Breast epithelium (tissue), 4 donors: ENCODE results near the gene GPC6. TPM values are rescaled to one million over a fixed set of nuclear protein-coding genes. Genes with fewer than 3 reads are reported as not detected.

Experiments
- DNase-seq, 2 donors: peaks; one replicate each; pipeline ENCODE4 v3.0.0-alpha.2; 2019; ENCODE audit warnings: low spot score in 2 of 2
- H3K27ac ChIP-seq, 2 donors: fragments of 200-600 bp; sonication (generic) in 1 of 2; one replicate each; pipeline ENCODE4 v1.5.1; 2016 to 2019; ENCODE audit warnings: mild to moderate bottlenecking in 1 of 2
- H3K27me3 ChIP-seq, 2 donors: fragments of 200-600 bp; sonication (generic) in 1 of 2; one replicate each; pipeline versions ENCODE4 v1.5.1 to v1.6.0; 2017 to 2019; ENCODE audit warnings: control low read depth in 1 of 2, mild to moderate bottlenecking in 1 of 2
- H3K36me3 ChIP-seq: fragments of 200-600 bp; one replicate; pipeline ENCODE4 v1.5.1; 2019
- H3K4me1 ChIP-seq, 2 donors: fragments of 200-600 bp; sonication (generic); one replicate each; pipeline ENCODE4 v1.5.1; 2016 to 2019; ENCODE audit warnings: control low read depth in 1 of 2
- H3K4me3 ChIP-seq, 3 donors: fragments of 200-600 bp; sonication (generic); 1 replicate in 2 of 3; 2 replicates in 1 of 3; pipeline ENCODE4 v1.5.1; 2016 to 2019; ENCODE audit warnings: mild to moderate bottlenecking in 3 of 3, moderate library complexity in 2 of 3
- H3K9me3 ChIP-seq, 2 donors: fragments of 200-600 bp; sonication (generic) in 1 of 2; one replicate each; pipeline ENCODE4 v1.5.1; 2016 to 2019; ENCODE audit warnings: control low read depth in 1 of 2
- POLR2A ChIP-seq: fragments of 450-650 bp; IDR thresholded peaks from one replicate; pipeline ENCODE4 v1.6.1; 2016; ENCODE audit warnings: antibody characterized with exemption, mild to moderate bottlenecking, moderate library complexity
- POLR2AphosphoS5 ChIP-seq, 3 donors: sonication (generic); formaldehyde crosslinking; IDR thresholded peaks; one replicate each; pipeline ENCODE4 v1.6.1; 2017; ENCODE audit warnings: antibody characterized with exemption in 3 of 3
- intact Hi-C: fragments of 100-400 bp; cut with DNase I; formaldehyde crosslinking; loops from one replicate; pipeline ENCODE4 v1.15.1; 2023; ENCODE audit warnings: low total_unique reads
- total RNA-seq, 3 donors: library from RNA; depleted of rRNA; stranded (reverse); fragments of >200 nt; gene quantifications; one replicate each; pipeline ENCODE4 v1.1.0, GENCODE V29; 2016
- TF ChIP-seq, protein P1 (sequence below), 3 donors: fragments of 450-650 bp; IDR thresholded peaks; one replicate each; pipeline ENCODE4 v1.5.1; 2016 to 2017; ENCODE audit warnings: antibody characterized with exemption in 3 of 3, mild to moderate bottlenecking in 3 of 3, moderate library complexity in 3 of 3

Gene GPC6
- total RNA-seq, 3 donors from 2014 or later, result 3.5 to 44.0 (median 4.9) TPM

DNA sequence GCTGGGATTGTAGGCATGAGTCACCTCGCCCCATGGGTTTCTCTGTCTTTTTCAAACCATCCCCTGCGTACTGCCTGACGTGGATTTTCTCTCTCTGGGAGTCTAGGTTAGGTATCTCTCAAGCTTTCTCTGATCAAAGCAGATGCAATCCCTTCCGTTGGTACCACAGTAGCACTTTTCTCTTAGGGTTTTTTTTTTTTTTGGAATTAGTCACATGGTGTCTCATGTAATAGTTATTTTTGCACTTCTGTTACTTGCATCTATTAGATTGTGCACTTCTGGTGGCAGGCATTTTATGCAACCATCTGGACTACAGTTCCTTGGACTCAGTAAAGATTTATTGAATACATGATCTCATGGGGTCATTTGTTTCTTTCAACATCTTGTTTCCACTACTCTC, 72.1 kb downstream of the GPC6 start:
- Histone ChIP-seq H3K9me3 (no peaks in the 10 kb centered on the region), H3K27ac (no peak overlapping the region), H3K4me3 (no peak overlapping the region), H3K36me3 (no peaks in the 10 kb centered on the region), H3K27me3 (no peaks in the 10 kb centered on the region), H3K4me1 (no peaks in the 10 kb centered on the region)
- DNase-seq, result no peak
- no peak for TF ChIP-seq POLR2A
- TF ChIP-seq, protein P1, sequence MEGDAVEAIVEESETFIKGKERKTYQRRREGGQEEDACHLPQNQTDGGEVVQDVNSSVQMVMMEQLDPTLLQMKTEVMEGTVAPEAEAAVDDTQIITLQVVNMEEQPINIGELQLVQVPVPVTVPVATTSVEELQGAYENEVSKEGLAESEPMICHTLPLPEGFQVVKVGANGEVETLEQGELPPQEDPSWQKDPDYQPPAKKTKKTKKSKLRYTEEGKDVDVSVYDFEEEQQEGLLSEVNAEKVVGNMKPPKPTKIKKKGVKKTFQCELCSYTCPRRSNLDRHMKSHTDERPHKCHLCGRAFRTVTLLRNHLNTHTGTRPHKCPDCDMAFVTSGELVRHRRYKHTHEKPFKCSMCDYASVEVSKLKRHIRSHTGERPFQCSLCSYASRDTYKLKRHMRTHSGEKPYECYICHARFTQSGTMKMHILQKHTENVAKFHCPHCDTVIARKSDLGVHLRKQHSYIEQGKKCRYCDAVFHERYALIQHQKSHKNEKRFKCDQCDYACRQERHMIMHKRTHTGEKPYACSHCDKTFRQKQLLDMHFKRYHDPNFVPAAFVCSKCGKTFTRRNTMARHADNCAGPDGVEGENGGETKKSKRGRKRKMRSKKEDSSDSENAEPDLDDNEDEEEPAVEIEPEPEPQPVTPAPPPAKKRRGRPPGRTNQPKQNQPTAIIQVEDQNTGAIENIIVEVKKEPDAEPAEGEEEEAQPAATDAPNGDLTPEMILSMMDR (IDR thresholded peaks at IDR 0.05), result no peak
- TF ChIP-seq POLR2AphosphoS5 (IDR thresholded peaks at IDR 0.05), result no peak
- intact Hi-C loops, result no loop called here

DNA sequence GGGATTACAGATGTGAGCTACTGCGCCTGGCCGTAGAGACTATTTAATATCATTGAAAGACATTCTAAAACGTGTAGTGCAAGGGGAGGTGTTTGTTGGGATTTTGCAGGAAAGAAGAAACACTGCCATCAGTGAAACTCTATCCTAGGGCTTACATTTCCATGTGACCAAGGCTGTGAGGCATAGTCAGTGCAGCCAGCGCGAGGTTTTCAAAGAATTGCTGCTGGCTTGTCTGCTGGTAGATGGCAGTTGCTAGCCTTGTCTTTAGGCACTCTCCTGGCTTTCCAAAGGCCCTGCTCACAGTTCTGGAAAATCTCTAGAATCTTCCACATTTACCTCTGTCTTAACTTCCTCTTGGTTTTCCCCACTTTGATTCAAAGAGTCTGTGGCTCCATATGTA, 77.5 kb downstream of the GPC6 start:
- H3K9me3 ChIP-seq, result no peaks in the 10 kb centered on the region
- H3K4me1 ChIP-seq, result no peaks in the 10 kb centered on the region
- TF ChIP-seq POLR2AphosphoS5 (IDR thresholded peaks at IDR 0.05), result no peak
- TF ChIP-seq, protein P1 (IDR thresholded peaks at IDR 0.05), result no peak
- no peak for TF ChIP-seq POLR2A
- no peak for DNase-seq
- H3K27me3 ChIP-seq, result no peaks in the 10 kb centered on the region
- H3K27ac ChIP-seq, result no peak overlapping the region
- intact Hi-C loops, result no loop called here
- no peak overlapping the region for H3K4me3 ChIP-seq
- no peaks in the 10 kb centered on the region for H3K36me3 ChIP-seq

DNA sequence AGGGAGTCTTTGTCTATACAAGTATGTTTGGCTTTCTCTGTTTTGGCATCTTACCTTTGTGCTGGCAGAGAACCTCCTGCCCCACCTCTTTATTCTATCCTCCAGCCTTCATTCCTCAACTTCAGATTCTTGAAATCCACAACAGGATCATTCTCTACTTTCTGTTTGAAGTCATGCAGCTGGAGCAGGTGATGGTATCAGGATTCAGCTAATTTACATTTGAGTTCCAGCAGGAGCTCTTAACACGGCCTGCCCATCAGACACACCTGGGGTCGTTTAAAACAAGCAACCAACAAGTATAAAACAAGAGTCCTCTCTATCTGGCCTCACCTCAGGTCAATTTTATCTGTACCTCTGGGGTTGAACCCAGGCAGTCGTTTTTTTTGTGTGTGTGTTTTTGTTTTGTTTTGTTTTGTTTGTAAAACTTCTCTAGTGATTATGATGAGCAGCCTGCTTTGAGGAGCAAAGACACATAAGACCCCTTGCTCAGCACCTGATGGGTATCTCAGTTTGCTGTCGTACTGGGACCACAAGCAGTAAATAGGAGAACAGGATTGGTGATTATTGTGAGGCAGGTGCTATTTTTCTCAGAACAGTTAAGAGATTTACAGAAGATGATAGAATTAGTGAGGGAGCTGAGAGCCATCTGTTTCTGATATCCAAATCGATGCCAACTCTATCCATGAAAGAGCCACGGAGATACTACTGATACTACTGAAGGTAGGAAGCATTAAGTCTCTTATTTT, 78.4 kb downstream of the GPC6 start:
- TF ChIP-seq POLR2AphosphoS5 (IDR thresholded peaks at IDR 0.05) (no peak), POLR2A (no peak)
- TF ChIP-seq, protein P1 (IDR thresholded peaks at IDR 0.05), result no peak
- no peaks in the 10 kb centered on the region for H3K4me1 ChIP-seq
- no peaks in the 10 kb centered on the region for H3K36me3 ChIP-seq
- no peak for DNase-seq
- intact Hi-C loops, result no loop called here
- no peaks in the 10 kb centered on the region for H3K27me3 ChIP-seq
- H3K4me3 ChIP-seq, result no peak overlapping the region
- H3K9me3 ChIP-seq, result no peaks in the 10 kb centered on the region
- H3K27ac ChIP-seq, result no peak overlapping the region

DNA sequence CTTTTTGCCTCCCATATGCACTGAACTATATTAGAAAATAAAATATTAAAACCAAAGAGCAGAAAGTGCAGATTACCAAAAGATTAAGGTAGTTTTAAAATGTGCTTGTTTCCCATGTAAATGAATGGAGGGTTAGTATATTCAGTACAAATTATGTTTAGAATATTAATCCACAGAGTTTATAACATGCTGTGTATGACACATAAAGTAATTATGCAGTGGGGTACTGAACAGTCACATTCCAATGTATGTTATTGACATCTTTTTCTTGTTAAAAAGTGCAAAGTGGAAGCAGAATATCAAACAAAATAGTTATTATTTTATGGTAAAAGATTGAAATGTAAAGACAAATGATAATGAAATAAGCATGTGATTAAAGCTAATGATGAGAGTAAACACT, 79.3 kb downstream of the GPC6 start:
- DNase-seq, result no peak
- no peak overlapping the region for H3K27ac ChIP-seq
- no peak for TF ChIP-seq POLR2AphosphoS5 (IDR thresholded peaks at IDR 0.05)
- no peak for TF ChIP-seq POLR2A
- TF ChIP-seq, protein P1 (IDR thresholded peaks at IDR 0.05), result no peak
- H3K36me3 ChIP-seq, result no peaks in the 10 kb centered on the region
- intact Hi-C loops, result no loop called here
- H3K4me3 ChIP-seq, result no peak overlapping the region
- H3K27me3 ChIP-seq, result no peaks in the 10 kb centered on the region
- H3K9me3 ChIP-seq, result no peaks in the 10 kb centered on the region
- no peaks in the 10 kb centered on the region for H3K4me1 ChIP-seq

DNA sequence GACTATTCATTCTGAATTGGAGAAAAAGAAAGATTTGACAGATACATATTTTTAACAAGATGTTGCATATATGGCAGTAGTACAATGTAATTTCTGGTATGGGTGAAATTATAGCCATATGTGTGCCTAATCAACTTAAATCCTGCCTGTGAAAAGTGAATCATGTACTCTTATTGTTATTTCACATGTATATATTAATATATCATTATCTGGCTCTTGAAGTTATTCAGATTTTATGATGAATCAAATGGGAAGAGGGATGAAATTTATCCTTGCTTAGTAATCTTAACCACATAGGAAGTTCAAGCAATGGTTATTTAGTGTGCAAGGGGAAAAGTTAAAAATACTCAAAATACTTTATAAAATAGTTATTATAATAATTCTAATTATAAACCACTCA, 80.5 kb downstream of the GPC6 start:
- no peak for TF ChIP-seq POLR2AphosphoS5 (IDR thresholded peaks at IDR 0.05)
- TF ChIP-seq, protein P1 (IDR thresholded peaks at IDR 0.05), result no peak
- no peak for TF ChIP-seq POLR2A
- no peaks in the 10 kb centered on the region for H3K36me3 ChIP-seq
- intact Hi-C loops, result no loop called here
- H3K9me3 ChIP-seq, result no peaks in the 10 kb centered on the region
- DNase-seq, result no peak
- H3K4me3 ChIP-seq, result no peak overlapping the region
- no peaks in the 10 kb centered on the region for H3K4me1 ChIP-seq
- H3K27ac ChIP-seq, result no peak overlapping the region
- no peaks in the 10 kb centered on the region for H3K27me3 ChIP-seq
